Right atrium auricular region (tissue), 2 donors: ENCODE measurements around the gene ADAMTS14. TPM values are rescaled to one million over a fixed set of nuclear protein-coding genes. Genes with fewer than 3 reads are reported as not detected.

Experiments
- DNase-seq: peaks from one replicate; pipeline ENCODE4 v3.0.0-alpha.2; 2019; ENCODE audit warnings: low spot score
- H3K27ac ChIP-seq, 2 donors: fragments of 200-600 bp; sonication (generic); 1 replicate in 1 of 2; 2 replicates in 1 of 2; pipeline ENCODE4 v1.5.1; 2016 to 2019
- H3K27me3 ChIP-seq, 2 donors: fragments of 200-600 bp; sonication (generic); one replicate each; pipeline versions ENCODE4 v1.5.1 to v1.6.0; 2017 to 2019
- H3K36me3 ChIP-seq: fragments of 200-600 bp; sonication (generic); one replicate; pipeline ENCODE4 v1.5.1; 2016
- H3K4me1 ChIP-seq, 2 donors: fragments of 200-600 bp; sonication (generic); one replicate each; pipeline versions ENCODE4 v1.5.1 to v1.6.0; 2017 to 2019
- H3K4me3 ChIP-seq, 2 donors: fragments of 200-600 bp; sonication (generic); 1 replicate in 1 of 2; 2 replicates in 1 of 2; pipeline ENCODE4 v1.5.1; 2017 to 2019; ENCODE audit warnings: mild to moderate bottlenecking in 1 of 2, moderate library complexity in 1 of 2
- H3K9me3 ChIP-seq, 2 donors: fragments of 200-600 bp; sonication (generic); one replicate each; pipeline ENCODE4 v1.5.1; 2019
- total RNA-seq, 2 donors: library from RNA; depleted of rRNA; stranded (reverse); fragments of >200 nt; gene quantifications; one replicate each; pipeline ENCODE4 v1.1.0, GENCODE V29; 2016
- TF ChIP-seq, protein P1 (sequence below), 2 donors: fragments of 200-600 bp; sonication (generic); IDR thresholded peaks; one replicate each; pipeline ENCODE4 v1.5.1; 2019; ENCODE audit warnings: antibody characterized with exemption in 2 of 2

ADAMTS14 gene
- total RNA-seq, 2 donors from 2014 or later = not detected

DNA sequence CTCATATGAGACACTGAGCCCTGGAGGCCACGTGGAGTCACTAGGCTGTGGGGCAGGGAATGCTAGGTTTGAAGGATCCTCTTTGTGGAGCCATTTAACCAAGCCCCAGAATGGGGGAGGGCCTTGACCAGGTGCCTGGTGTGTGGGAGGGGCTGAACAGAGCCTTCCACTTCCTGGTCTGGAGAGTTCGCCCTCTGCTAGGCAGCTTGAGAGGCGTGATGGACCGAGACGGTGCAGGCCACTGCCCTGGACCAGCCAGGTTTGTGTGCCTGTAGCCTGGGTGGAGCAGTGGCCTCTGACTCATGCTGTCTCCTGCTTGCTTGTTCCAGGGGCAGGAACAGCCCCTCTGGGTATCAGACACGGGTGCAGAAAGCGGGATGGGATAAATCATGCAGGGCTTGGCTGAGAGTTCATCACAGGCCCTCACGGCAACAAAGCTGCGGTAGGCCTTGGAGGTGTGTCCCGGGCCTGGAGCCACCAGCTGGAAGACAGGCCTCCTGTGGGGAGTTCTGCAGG lies 27.4 kb downstream of the ADAMTS14 start:
- no peak overlapping the region for H3K27ac ChIP-seq

DNA sequence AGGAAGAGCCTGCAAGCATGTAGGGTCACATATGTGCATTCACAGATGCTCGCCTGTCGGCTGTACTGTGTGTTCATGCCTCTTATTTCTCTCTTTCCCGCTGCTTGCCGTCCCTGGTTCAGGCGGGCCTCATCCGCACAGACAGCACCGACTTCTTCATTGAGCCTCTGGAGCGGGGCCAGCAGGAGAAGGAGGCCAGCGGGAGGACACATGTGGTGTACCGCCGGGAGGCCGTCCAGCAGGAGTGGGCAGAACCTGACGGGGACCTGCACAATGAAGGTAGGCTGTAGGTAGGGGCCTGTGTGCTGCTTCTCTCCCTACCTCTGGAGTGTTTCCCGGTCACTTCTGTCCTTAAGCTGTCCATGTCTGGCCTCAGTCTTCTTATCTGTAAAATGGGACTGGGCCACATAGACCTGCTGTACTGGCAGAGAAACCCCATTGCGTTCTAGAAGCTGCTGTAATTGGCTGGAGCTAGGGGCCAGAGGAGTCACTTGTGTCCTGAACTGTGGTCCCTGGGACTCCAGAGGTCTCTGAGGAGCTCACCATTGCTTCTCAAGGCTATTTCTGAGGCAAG lies 30.0 kb downstream of the ADAMTS14 start:
- Histone ChIP-seq H3K36me3 (no peaks in the 10 kb centered on the region), H3K9me3 (no peaks in the 10 kb centered on the region), H3K4me1 (no peaks in the 10 kb centered on the region), H3K27me3 (no peaks in the 10 kb centered on the region), H3K4me3 (no peak overlapping the region), H3K27ac (no peak overlapping the region)
- DNase-seq = no peak
- TF ChIP-seq, protein P1, sequence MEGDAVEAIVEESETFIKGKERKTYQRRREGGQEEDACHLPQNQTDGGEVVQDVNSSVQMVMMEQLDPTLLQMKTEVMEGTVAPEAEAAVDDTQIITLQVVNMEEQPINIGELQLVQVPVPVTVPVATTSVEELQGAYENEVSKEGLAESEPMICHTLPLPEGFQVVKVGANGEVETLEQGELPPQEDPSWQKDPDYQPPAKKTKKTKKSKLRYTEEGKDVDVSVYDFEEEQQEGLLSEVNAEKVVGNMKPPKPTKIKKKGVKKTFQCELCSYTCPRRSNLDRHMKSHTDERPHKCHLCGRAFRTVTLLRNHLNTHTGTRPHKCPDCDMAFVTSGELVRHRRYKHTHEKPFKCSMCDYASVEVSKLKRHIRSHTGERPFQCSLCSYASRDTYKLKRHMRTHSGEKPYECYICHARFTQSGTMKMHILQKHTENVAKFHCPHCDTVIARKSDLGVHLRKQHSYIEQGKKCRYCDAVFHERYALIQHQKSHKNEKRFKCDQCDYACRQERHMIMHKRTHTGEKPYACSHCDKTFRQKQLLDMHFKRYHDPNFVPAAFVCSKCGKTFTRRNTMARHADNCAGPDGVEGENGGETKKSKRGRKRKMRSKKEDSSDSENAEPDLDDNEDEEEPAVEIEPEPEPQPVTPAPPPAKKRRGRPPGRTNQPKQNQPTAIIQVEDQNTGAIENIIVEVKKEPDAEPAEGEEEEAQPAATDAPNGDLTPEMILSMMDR (IDR thresholded peaks at IDR 0.05) = no peak

More for the DNA sequence above, 27.4 kb downstream of the ADAMTS14 start:
- Histone ChIP-seq H3K9me3 (no peaks in the 10 kb centered on the region), H3K4me3 (no peak overlapping the region), H3K36me3 (no peaks in the 10 kb centered on the region), H3K27me3 (no peaks in the 10 kb centered on the region), H3K4me1 (no peaks in the 10 kb centered on the region)
- TF ChIP-seq, protein P1 (IDR thresholded peaks at IDR 0.05) = no peak
- no peak for DNase-seq

DNA sequence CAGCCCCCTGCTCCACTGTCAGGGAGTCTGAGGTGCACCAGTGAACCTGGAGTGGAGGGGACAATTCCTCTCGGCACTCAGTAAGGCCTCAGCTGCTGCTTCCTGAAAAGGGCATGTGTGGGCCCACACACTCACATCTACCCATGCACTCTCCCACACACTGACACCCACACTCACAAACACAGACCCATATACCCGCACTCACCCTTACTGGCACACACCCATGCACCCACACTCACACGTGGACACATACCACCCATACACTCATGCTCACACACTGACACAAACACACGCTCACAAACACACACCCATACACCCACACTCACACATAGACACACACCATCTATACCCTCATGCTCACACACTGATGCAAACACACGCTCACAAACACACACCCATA lies 31.9 kb downstream of the ADAMTS14 start:
- no peaks in the 10 kb centered on the region for H3K4me1 ChIP-seq
- no peaks in the 10 kb centered on the region for H3K9me3 ChIP-seq
- no peak for DNase-seq

DNA sequence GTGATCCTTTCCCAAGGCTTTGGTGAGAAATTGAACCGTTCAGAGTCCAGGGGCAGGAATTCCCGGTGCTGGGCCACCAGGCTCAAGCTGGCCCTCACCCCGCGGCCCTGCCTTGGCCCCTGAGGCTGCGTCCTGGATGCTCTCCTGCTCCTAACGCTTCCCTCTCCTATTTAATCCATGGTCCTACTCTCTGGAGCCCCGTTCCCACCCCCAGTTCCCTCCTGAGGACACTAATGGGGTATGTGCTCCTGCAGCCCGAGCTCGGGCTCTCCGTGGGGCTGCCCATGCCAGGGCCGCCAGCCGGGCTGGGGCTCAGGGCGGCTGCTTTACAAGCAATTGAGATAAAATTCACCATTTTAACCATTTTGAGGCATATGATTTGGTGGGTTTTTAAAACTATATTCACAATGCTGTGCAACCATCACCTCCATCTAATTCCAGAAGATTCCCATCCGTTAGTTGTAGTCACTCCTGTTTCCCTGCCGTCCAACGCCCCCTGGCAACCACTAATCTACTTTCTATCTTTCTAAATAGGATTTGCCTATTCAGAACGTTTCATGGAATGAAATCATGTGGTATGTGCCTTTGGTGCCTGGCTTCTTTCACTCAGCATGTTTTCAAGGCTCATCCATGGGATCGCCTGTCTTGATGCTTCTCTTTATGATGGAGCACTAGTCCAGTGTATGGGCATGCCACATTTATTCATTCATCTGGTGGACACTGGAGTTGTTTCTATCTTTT lies 33.0 kb downstream of the ADAMTS14 start:
- Histone ChIP-seq H3K36me3 (no peaks in the 10 kb centered on the region), H3K4me3 (no peak overlapping the region), H3K27me3 (no peaks in the 10 kb centered on the region), H3K27ac (no peak overlapping the region), H3K4me1 (no peaks in the 10 kb centered on the region), H3K9me3 (no peaks in the 10 kb centered on the region)
- TF ChIP-seq, protein P1 (IDR thresholded peaks at IDR 0.05) = no peak
- DNase-seq = no peak

More for the DNA sequence above, 31.9 kb downstream of the ADAMTS14 start:
- Histone ChIP-seq H3K36me3 (no peaks in the 10 kb centered on the region), H3K4me3 (no peak overlapping the region), H3K27ac (no peak overlapping the region), H3K27me3 (no peaks in the 10 kb centered on the region)
- TF ChIP-seq, protein P1 (IDR thresholded peaks at IDR 0.05) = no peak

DNA sequence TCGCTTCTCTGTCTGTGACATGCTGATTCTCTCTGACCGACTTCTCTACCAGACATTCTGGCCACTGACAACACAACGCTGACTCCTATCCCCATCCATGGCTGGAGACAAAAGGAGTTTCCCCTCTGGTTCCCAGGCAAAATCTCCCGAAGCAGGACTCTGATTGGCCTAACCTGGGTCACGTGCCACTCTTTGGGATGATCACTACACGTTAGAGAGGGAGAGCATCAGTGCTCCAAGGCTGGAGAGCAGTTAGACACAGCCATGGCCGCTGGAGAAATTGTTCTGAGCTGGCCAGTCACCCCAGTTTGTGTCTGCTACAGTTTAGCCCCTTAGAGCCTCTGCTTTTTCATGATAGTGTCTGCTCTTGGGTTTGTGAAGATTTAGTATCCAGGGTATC lies 38.9 kb downstream of the ADAMTS14 start:
- no peak overlapping the region for H3K27ac ChIP-seq
- peaks cover 0 to 3% of the 10 kb centered on the region in 2 donors for H3K4me1 ChIP-seq
- no peaks in the 10 kb centered on the region for H3K27me3 ChIP-seq
- no peaks in the 10 kb centered on the region for H3K9me3 ChIP-seq
- no peak for DNase-seq
- TF ChIP-seq, protein P1 (IDR thresholded peaks at IDR 0.05) = no peak
- H3K4me3 ChIP-seq = no peak overlapping the region
- no peaks in the 10 kb centered on the region for H3K36me3 ChIP-seq
